Activated naive CD4-positive, alpha-beta T cell treated with anti-CD3 and anti-CD28 coated beads, Interleukin-2, amount 50 U/mL, for 24 hours (primary cell): ENCODE results near the gene UQCRHL.
A peak's percentile ranks its signal among the peaks of the same experiment; 100 is the strongest.

ENCODE experiments used
- H3K27ac Mint-ChIP-seq: one replicate; pipeline ENCODE4 v1.8.0; 2021; ENCODE audit warnings: mild to moderate bottlenecking, mixed read lengths
- H3K27me3 Mint-ChIP-seq: one replicate; pipeline ENCODE4 v1.8.0; 2021; ENCODE audit warnings: mixed read lengths
- H3K36me3 Mint-ChIP-seq: one replicate; pipeline ENCODE4 v1.8.0; 2021; ENCODE audit warnings: mixed read lengths
- H3K4me1 Mint-ChIP-seq: one replicate; pipeline ENCODE4 v1.8.0; 2021; ENCODE audit warnings: mixed read lengths
- H3K4me3 Mint-ChIP-seq: one replicate; pipeline ENCODE4 v1.8.0; 2021; ENCODE audit warnings: mild to moderate bottlenecking, mixed read lengths
- H3K9me3 Mint-ChIP-seq: one replicate; pipeline ENCODE4 v1.8.0; 2021; ENCODE audit warnings: mixed read lengths

The UQCRHL gene

GRCh38 chr1:15758343-15758931 lies 49.0 kb downstream of the UQCRHL start, which contains the start of gene FBLIM1:
TSS of gene FBLIM1 (plus strand) at chr1:15758795. CDS start at chr1:15764984, 6,189 bp downstream.
- peaks cover 20% of the 10 kb centered on the region for H3K27me3 Mint-ChIP-seq
- H3K9me3 Mint-ChIP-seq = no peaks in the 10 kb centered on the region
- H3K27ac Mint-ChIP-seq = no peak within 1 kb of the TSS
- peak within 1 kb of the TSS; percentile 79 for H3K4me3 Mint-ChIP-seq
- no peaks in the 10 kb centered on the region for H3K36me3 Mint-ChIP-seq
- peaks cover 16% of the 10 kb centered on the region for H3K4me1 Mint-ChIP-seq

DNA sequence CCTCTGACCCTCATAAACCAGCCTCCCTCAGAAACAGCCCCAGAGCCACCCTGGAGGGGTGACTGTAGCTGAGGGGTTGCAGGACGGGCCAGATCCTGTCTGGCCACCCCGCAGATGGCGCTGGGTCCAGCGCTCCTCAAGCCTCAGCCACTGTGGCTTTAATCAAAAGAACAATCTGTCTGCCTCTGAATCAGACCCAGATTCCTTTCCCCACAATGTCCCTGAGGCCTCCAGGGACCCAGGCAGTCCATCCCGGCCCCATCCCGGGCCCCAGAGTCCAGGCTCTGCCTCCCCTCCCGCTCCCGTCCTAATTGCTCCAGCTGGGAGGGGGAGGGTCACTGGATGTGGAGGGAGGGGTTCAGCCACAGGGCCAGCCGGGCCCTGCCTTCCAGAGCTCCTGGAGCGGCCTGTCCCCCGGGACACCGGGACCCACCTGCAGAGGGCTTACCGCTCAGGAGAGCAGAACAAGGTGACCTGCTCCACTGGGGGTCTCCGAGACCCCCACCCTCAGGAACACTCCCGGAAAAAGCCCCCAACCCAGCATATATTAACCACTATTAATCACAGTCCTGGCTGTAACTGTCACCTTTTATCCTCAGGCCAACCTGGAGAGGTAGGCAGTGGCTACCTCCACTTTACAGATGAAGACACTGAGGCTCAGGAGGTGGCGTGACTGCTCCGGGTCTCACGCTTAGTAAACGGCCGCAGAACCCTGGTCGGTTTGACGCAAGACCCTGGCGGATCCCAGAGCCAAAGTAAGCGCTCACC lies 49.7 kb downstream of the UQCRHL start:
- Mint-ChIP-seq H3K27me3 (peaks cover 20% of the 10 kb centered on the region), H3K36me3 (no peaks in the 10 kb centered on the region), H3K9me3 (no peaks in the 10 kb centered on the region), H3K4me1 (peaks cover 16% of the 10 kb centered on the region), H3K4me3 (peak overlapping the region; percentile 79), H3K27ac (no peak overlapping the region)
